Left lung (tissue), 10 donors: ENCODE measurements around the gene PALLD. TPM values are rescaled to one million over a fixed set of nuclear protein-coding genes. Genes with fewer than 3 reads are reported as not detected.
"Not testable (repeated sequence)": the region's sequence is repeated elsewhere in the genome, so short reads cannot be mapped to it uniquely, and the experiment has no call there.

Experiments
- ATAC-seq: fragments of 200-7000 bp; cut with Tn5 transposase; one replicate; pipeline ENCODE4 v1.9.1; 2020; ENCODE audit warnings: moderate library complexity
- DNase-seq, 4 donors: peaks; one replicate each; pipeline ENCODE4 v3.0.0-alpha.2; 2013 to 2020
- H3K27ac ChIP-seq, 2 donors: fragments of 200-600 bp; sonication (generic) in 1 of 2; one replicate each; pipeline versions ENCODE4 v1.5.0 to v1.8.0; 2020 to 2021
- H3K27me3 ChIP-seq, 2 donors: fragments of 200-600 bp; sonication (generic) in 1 of 2; one replicate each; pipeline versions ENCODE4 v1.5.0 to v1.8.0; 2020 to 2021
- H3K36me3 ChIP-seq, 2 donors: fragments of 200-600 bp; sonication (generic) in 1 of 2; one replicate each; pipeline versions ENCODE4 v1.5.0 to v1.8.0; 2020 to 2021
- H3K4me1 ChIP-seq, 2 donors: fragments of 200-600 bp; one replicate each; pipeline ENCODE4 v1.8.0; 2021
- H3K4me3 ChIP-seq, 2 donors: fragments of 200-600 bp; sonication (generic) in 1 of 2; one replicate each; pipeline versions ENCODE4 v1.5.0 to v1.8.0; 2020 to 2021; ENCODE audit warnings: mild to moderate bottlenecking in 1 of 2
- H3K9me3 ChIP-seq, 2 donors: fragments of 200-600 bp; sonication (generic) in 1 of 2; one replicate each; pipeline versions ENCODE4 v1.5.0 to v1.8.0; 2020 to 2021
- intact Hi-C, 2 donors: fragments of 100-400 bp; cut with DNase I; formaldehyde crosslinking; loops; one replicate each; pipeline versions ENCODE4 v1.11.2 to v1.14.2; 2022
- polyA plus RNA-seq, 6 donors: library from polyadenylated mRNA; unstranded; fragments of 120-200 nt; gene quantifications; one replicate each; pipeline ENCODE4 v1.2.1, GENCODE V29; 2013; ENCODE audit not compliant: insufficient read length in 6 of 6
- total RNA-seq, 2 donors: library from RNA; stranded (reverse); fragmentation: NEBNext Ultra II Directional; extraction: Animal tissue kit (Norgen Biotek cat#: 25700); gene quantifications; one replicate each; pipeline ENCODE4 v1.2.1, GENCODE V29; 2021
- TF ChIP-seq, protein P1 (sequence below), 2 donors: fragments of 200-600 bp; sonication (generic) in 1 of 2; IDR thresholded peaks; one replicate each; pipeline versions ENCODE4 v1.5.0 to v1.8.0; 2021; ENCODE audit warnings: antibody characterized with exemption in 2 of 2
- donor health status: DM: no; HTN: yes; CAD: no.
- donor health status: DM: no; HTN: no; CAD: no.

The PALLD gene
- total and polyA plus RNA-seq, 8 donors: 67.5 to 194 (median 80.4) TPM

DNA sequence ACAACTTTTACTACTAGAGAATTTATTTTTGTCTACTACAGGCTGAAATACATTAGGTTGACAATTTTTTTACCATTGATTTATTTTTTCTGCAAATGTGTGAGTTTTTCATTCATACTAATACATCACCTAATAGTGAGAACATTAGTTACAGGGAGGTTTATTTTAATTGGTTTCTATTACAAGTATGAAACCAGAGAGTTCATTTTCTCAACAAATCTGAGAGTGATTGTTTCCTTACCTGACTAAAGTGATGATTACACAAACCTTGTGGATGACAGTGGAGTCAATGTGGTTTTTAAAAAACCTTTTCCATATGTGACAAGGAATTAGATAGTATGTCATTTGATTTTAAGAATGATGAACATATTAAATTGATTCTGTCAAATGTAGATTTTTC lies 227.4 kb downstream of the PALLD start:
- TF ChIP-seq, protein P1, sequence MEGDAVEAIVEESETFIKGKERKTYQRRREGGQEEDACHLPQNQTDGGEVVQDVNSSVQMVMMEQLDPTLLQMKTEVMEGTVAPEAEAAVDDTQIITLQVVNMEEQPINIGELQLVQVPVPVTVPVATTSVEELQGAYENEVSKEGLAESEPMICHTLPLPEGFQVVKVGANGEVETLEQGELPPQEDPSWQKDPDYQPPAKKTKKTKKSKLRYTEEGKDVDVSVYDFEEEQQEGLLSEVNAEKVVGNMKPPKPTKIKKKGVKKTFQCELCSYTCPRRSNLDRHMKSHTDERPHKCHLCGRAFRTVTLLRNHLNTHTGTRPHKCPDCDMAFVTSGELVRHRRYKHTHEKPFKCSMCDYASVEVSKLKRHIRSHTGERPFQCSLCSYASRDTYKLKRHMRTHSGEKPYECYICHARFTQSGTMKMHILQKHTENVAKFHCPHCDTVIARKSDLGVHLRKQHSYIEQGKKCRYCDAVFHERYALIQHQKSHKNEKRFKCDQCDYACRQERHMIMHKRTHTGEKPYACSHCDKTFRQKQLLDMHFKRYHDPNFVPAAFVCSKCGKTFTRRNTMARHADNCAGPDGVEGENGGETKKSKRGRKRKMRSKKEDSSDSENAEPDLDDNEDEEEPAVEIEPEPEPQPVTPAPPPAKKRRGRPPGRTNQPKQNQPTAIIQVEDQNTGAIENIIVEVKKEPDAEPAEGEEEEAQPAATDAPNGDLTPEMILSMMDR (IDR thresholded peaks at IDR 0.05): no peak
- Histone ChIP-seq H3K27me3 (no peaks in the 10 kb centered on the region), H3K4me1 (peaks cover 3 to 17% of the 10 kb centered on the region in 2 donors), H3K36me3 (no peaks in the 10 kb centered on the region), H3K27ac (no peak overlapping the region), H3K4me3 (no peak overlapping the region), H3K9me3 (peaks cover 0 to 7% of the 10 kb centered on the region in 2 donors)
- ATAC-seq (no peak), DNase-seq (no peak)
- intact Hi-C loops: no loop called here

DNA sequence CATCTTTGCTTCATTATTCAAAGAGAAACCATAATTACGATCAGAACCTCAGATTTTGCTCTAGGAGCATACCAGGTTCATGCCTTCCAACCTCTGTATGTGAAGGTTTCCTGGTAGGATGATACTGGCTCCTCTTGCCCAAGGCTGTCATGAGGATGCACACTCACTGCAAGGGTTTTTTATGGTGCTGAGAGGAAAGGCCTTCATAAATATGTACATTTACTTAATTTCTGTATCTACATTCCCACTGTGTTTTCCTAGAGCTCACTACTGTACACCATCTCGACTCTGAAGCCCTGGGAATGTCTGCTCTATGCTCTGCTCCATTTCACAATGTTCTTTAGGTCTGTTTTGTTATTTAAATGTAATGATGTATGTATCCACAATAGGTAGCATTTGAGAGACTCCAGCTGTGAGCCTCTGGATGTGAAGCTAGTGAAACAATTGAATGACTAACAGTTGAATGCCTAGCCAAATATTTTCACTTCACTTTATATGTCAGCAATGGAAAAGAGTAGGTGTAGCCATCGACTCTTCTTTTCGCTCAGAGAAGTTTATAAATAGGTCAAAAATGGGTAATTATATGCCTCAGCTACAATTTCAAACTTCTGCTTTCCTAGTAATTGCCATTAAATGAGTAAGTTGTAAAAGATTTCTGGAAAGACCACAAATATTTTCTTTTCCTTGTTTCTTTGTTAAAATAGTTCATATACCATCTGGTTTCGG lies 228.0 kb downstream of the PALLD start:
- TF ChIP-seq, protein P1 (IDR thresholded peaks at IDR 0.05): no peak
- Histone ChIP-seq H3K27me3 (no peaks in the 10 kb centered on the region), H3K36me3 (no peaks in the 10 kb centered on the region), H3K27ac (no peak overlapping the region), H3K4me3 (no peak overlapping the region), H3K4me1 (peaks cover 3 to 17% of the 10 kb centered on the region in 2 donors), H3K9me3 (peaks cover 0 to 7% of the 10 kb centered on the region in 2 donors)
- no peak for DNase-seq
- ATAC-seq: no peak
- intact Hi-C loops: no loop called here

DNA sequence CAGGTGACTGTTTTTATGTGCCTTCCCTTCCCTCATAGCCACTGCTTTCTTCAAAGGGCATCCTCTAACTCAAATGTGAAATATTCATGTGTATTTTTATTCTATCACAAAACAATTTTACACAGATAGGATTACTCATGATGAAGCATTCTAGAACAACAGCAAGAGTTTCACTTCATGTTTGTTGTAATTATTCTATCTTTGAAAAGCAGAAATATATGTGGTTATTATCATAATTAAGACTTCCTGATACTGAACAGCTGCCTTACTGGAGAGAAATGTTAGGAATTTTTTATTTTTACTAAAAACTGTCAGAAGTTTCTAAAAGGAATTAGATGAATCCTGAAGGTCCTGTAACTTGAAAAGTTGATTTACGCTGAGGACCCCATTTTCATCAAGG lies 229.1 kb downstream of the PALLD start:
- no peaks in the 10 kb centered on the region for H3K36me3 ChIP-seq
- no peak overlapping the region for H3K27ac ChIP-seq
- ATAC-seq: no peak
- H3K4me3 ChIP-seq: no peak overlapping the region
- TF ChIP-seq, protein P1 (IDR thresholded peaks at IDR 0.05): no peak
- intact Hi-C loops: no loop called here
- H3K27me3 ChIP-seq: no peaks in the 10 kb centered on the region
- H3K9me3 ChIP-seq: peaks cover 0 to 7% of the 10 kb centered on the region in 2 donors
- peaks cover 3 to 17% of the 10 kb centered on the region in 2 donors for H3K4me1 ChIP-seq
- no peak for DNase-seq

DNA sequence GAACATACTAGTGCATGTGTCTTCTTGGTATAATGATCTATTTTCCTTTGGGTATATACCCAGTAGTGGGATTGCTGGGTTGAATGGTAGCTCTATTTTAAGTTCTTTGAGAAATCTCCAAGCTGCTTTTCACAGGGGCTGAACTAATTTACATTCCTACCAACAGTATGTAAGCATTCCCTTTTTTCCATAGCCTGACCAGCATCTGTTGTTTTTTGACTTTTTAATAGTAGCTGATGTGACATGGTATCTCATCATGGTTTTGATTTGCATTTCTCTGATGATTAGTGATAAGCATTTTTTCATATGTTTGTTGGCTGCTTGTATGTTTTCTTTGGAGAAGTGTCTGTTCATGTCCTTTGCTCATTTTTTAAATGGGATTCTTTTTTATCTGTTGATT lies 230.3 kb downstream of the PALLD start:
- DNase-seq, ATAC-seq, H3K36me3 ChIP-seq, H3K4me3 ChIP-seq, H3K27me3 ChIP-seq, H3K9me3 ChIP-seq, H3K27ac ChIP-seq, intact Hi-C loops: not testable (repeated sequence)
- peaks cover 3 to 17% of the 10 kb centered on the region in 2 donors for H3K4me1 ChIP-seq

DNA sequence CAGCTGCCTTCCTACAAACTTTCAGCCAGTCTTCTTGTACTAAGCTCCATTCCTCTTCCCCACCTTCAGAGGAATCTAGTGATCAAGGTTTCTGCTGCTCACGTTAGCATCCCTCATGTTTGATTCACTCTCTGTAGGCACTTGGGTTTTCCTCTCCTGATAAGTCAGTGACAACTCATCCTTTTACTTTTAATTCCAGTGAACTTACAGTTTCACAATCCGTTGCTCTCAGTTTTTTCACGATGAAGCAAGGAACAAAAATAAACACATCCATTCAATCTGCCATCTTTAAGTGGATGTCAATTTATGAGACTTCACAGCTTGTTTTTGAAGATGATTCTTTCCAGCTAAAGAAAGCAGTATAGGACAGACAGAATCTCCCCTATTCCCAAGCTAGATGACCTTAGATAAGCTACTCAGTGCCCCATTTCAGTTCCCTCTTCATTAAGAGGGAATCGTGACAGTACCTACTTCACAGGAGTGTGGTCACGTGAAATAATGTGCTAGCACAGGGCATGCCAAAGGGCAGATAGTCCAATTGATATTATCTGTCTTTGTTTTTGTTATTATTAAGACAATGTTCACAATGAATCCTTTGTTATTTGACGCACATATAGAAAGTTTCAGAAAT lies 234.3 kb downstream of the PALLD start:
- no peak overlapping the region for H3K27ac ChIP-seq
- H3K9me3 ChIP-seq: peaks cover 0 to 7% of the 10 kb centered on the region in 2 donors
- no peaks in the 10 kb centered on the region for H3K27me3 ChIP-seq
- H3K4me1 ChIP-seq: peaks cover 2 to 9% of the 10 kb centered on the region in 2 donors
- ATAC-seq (no peak), DNase-seq (no peak)
- intact Hi-C loops: no loop called here
- TF ChIP-seq, protein P1 (IDR thresholded peaks at IDR 0.05): no peak
- H3K4me3 ChIP-seq: no peak overlapping the region
- H3K36me3 ChIP-seq: no peaks in the 10 kb centered on the region
